ENCODE results near the gene MBD5. TPM values are rescaled to one million over a fixed set of nuclear protein-coding genes. Genes with fewer than 3 reads are reported as not detected.
A peak's percentile ranks its signal among the peaks of the same experiment; 100 is the strongest.

MBD5 gene
- total RNA-seq, 4 donors from 2014 or later, result 11.9 to 51.9 (median 19.7) TPM

DNA sequence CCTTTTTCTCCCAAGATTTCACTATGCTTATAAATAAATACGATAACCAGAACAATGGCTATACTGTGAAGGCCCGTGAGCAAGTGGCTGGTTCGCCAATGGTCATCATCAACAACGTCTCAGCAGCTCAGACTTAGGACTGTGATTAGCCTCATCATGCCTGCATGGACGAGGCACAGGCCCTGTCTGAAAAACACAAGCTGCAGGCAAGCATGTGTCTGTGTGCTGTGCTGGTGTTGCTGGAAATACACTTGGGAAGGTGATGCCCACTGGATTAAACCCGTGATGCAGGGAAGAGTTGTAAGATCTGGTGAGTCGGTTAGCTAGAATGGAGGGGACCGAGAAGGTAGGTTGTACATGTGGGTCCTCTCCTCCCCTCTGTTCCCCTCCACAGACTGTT, 512.1 kb downstream of the MBD5 start:
- H3K4me3 ChIP-seq, result no peak overlapping the region
- no peak for DNase-seq (ENCODE audit: low spot score in 2 of 2)
- WGBS, result 93% methylated on average over 8 of the region's 8 CpGs
- no peak for TF ChIP-seq POLR2A (IDR thresholded peaks at IDR 0.05)
- TF ChIP-seq, protein P1, sequence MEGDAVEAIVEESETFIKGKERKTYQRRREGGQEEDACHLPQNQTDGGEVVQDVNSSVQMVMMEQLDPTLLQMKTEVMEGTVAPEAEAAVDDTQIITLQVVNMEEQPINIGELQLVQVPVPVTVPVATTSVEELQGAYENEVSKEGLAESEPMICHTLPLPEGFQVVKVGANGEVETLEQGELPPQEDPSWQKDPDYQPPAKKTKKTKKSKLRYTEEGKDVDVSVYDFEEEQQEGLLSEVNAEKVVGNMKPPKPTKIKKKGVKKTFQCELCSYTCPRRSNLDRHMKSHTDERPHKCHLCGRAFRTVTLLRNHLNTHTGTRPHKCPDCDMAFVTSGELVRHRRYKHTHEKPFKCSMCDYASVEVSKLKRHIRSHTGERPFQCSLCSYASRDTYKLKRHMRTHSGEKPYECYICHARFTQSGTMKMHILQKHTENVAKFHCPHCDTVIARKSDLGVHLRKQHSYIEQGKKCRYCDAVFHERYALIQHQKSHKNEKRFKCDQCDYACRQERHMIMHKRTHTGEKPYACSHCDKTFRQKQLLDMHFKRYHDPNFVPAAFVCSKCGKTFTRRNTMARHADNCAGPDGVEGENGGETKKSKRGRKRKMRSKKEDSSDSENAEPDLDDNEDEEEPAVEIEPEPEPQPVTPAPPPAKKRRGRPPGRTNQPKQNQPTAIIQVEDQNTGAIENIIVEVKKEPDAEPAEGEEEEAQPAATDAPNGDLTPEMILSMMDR (IDR thresholded peaks at IDR 0.05), result no peak
- TF ChIP-seq EP300 (IDR thresholded peaks at IDR 0.05), result no peak
- no peak for TF ChIP-seq POLR2AphosphoS5 (IDR thresholded peaks at IDR 0.05)
- no peaks in the 10 kb centered on the region for H3K27me3 ChIP-seq
- H3K27ac ChIP-seq, result no peak overlapping the region
- H3K4me1 ChIP-seq, result peaks cover 3% of the 10 kb centered on the region
- no peaks in the 10 kb centered on the region for H3K36me3 ChIP-seq
- H3K9me3 ChIP-seq, result no peaks in the 10 kb centered on the region

DNA sequence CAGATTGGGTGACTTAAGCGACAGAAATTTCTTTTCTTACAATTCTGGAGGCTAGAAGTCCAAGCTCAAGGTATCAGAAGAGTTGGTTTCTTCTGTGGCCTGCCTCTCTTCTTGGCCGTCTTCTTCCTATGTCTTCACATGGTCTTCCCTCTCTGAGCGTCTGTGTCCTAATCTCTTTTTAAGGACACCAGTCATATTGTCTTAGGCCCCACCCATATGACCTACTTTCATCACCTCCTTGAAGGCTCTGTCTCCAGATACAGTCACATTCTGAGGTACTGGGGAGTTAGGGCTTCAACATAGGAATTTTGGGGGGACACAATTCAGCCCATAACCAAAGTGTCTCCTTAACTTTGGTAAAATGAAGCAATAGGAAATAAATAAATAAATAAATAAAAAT, 512.8 kb downstream of the MBD5 start:
- 80% methylated on average over 3 of the region's 3 CpGs for WGBS
- DNase-seq (ENCODE audit: low spot score in 2 of 2), result no peak
- H3K36me3 ChIP-seq, result no peaks in the 10 kb centered on the region

DNA sequence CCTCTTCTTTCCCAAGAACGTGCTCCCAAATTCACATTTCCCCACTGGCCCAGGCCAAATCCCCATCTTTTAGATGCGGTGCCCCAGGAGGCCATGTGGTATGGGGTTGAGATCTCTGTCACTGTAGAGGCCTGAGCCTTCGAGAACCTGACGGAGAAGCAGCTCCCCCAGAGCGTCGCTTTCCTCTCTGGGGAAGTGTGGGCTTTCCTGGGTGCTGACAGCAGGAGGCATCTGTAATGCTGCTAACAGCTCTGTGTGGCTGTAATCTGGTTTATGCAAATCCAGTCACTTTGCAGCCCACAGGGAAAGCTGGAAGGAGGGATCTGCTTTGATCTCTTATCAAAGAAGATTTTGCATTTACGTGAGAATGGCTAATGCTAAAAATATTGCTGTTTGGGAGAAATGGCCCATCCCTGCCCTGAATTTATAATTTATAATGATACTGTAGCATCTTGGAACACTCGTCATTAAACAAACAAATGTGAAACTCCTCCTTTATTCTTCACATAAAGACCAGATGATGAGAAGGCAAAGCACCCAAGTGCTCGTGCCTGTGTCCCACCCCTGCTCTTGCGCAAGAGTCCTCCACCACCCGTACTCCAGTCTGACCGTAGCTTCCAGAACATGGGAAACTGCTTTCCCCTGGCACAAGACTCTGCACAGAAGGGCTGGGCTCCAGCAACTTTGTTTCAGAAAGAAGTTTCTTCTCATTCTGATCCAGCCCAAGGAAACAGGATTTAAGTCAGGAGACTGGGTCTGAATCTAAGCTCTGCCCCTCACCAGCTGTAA, 513.7 kb downstream of the MBD5 start:
- H3K36me3 ChIP-seq, result no peaks in the 10 kb centered on the region
- peaks cover 3% of the 10 kb centered on the region for H3K4me1 ChIP-seq
- no peak for TF ChIP-seq EP300 (IDR thresholded peaks at IDR 0.05)
- TF ChIP-seq, protein P1 (IDR thresholded peaks at IDR 0.05), result no peak
- TF ChIP-seq POLR2A (IDR thresholded peaks at IDR 0.05), result no peak
- no peak for TF ChIP-seq POLR2AphosphoS5 (IDR thresholded peaks at IDR 0.05)
- H3K9me3 ChIP-seq, result no peaks in the 10 kb centered on the region
- H3K27ac ChIP-seq, result no peak overlapping the region
- 51% methylated on average over 12 of the region's 12 CpGs for WGBS
- H3K27me3 ChIP-seq, result no peaks in the 10 kb centered on the region
- peak in 1 of 2 donors; percentile 81 for DNase-seq (ENCODE audit: low spot score in 2 of 2)
- no peak overlapping the region for H3K4me3 ChIP-seq

More for the DNA sequence above, 512.8 kb downstream of the MBD5 start:
- H3K4me1 ChIP-seq, result peaks cover 3% of the 10 kb centered on the region
- no peak overlapping the region for H3K4me3 ChIP-seq
- H3K27ac ChIP-seq, result no peak overlapping the region
- TF ChIP-seq POLR2A (IDR thresholded peaks at IDR 0.05) (no peak), POLR2AphosphoS5 (IDR thresholded peaks at IDR 0.05) (no peak), EP300 (IDR thresholded peaks at IDR 0.05) (no peak)
- TF ChIP-seq, protein P1 (IDR thresholded peaks at IDR 0.05), result no peak
- no peaks in the 10 kb centered on the region for H3K27me3 ChIP-seq
- H3K9me3 ChIP-seq, result no peaks in the 10 kb centered on the region

DNA sequence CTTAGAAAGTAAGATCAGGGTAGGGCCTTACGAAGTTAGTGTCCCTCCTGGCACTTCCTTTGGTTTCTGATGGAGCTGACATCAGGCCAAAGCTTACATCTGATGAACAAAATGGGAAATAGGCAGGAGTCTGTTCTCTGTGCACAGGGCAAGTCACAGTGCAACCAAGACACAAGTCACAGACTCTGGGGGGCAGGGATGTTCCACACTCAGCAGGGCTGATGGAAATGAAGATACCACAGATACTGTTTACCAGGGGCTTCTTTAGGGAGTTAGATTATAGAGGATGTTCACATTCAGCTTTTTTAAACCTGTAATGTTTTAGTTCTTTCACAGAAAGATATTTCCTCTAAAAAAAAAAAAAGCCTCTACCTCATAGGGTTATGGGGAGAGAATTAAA, 517.5 kb downstream of the MBD5 start:
- WGBS, result 63% methylated on average over 1 of the region's 1 CpG

DNA sequence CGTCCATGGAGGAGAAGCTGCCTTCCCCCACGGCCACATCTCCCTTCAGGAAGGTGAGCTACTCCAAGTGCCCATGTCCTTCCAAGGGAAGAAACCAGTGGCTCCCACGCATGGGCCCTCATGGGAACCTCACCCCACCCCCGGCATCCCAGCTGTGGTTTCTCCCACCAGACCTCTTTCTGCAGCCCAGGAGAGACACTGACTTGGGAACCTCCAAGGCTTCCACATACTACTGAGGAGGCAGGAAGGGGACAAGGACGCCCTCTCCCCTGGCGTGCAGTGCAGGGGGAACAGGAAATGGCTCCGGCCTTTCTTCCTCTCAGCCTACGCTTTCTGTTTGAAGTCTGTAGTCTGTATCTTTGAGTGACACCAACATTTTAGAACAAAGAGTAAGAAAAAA, 519.1 kb downstream of the MBD5 start:
- no peaks in the 10 kb centered on the region for H3K4me1 ChIP-seq
- no peak for TF ChIP-seq EP300 (IDR thresholded peaks at IDR 0.05)
- no peak for TF ChIP-seq POLR2A (IDR thresholded peaks at IDR 0.05)
- TF ChIP-seq, protein P1 (IDR thresholded peaks at IDR 0.05), result no peak
- no peak for TF ChIP-seq POLR2AphosphoS5 (IDR thresholded peaks at IDR 0.05)
- WGBS, result 80% methylated on average over 6 of the region's 8 CpGs
- DNase-seq (ENCODE audit: low spot score in 2 of 2), result no peak
- no peak overlapping the region for H3K4me3 ChIP-seq
- no peaks in the 10 kb centered on the region for H3K9me3 ChIP-seq
- H3K27me3 ChIP-seq, result no peaks in the 10 kb centered on the region
- no peaks in the 10 kb centered on the region for H3K36me3 ChIP-seq
- no peak overlapping the region for H3K27ac ChIP-seq

More for the DNA sequence above, 517.5 kb downstream of the MBD5 start:
- no peak for DNase-seq (ENCODE audit: low spot score in 2 of 2)
- Histone ChIP-seq H3K9me3 (no peaks in the 10 kb centered on the region), H3K4me1 (peaks cover 3% of the 10 kb centered on the region), H3K4me3 (no peak overlapping the region), H3K36me3 (no peaks in the 10 kb centered on the region), H3K27me3 (no peaks in the 10 kb centered on the region), H3K27ac (no peak overlapping the region)
- TF ChIP-seq, protein P1 (IDR thresholded peaks at IDR 0.05), result no peak
- TF ChIP-seq EP300 (IDR thresholded peaks at IDR 0.05) (no peak), POLR2AphosphoS5 (IDR thresholded peaks at IDR 0.05) (no peak), POLR2A (IDR thresholded peaks at IDR 0.05) (no peak)
